HG03558 (cell line): Measurements from ENCODE around the gene ANTXR1.

Experiments
- ATAC-seq: cut with Tn5 transposase; IDR thresholded peaks from one replicate; pipeline ENCODE4 v1.9.1; 2021; ENCODE audit warnings: moderate number of reproducible peaks; ENCODE audit not compliant: unreplicated experiment; ENCODE audit errors: extremely low read depth

ANTXR1 gene

GRCh38 chr2:69089998-69090397, 77.0 kb downstream of the ANTXR1 start:
- ATAC-seq: no peak

GRCh38 chr2:69090820-69091219, 77.8 kb downstream of the ANTXR1 start:
- ATAC-seq: no peak

- ATAC-seq: no peak
These were observed 79.9 kb downstream of the ANTXR1 start for GRCh38 chr2:69092857-69093256.

- ATAC-seq: no peak
These were observed 82.3 kb downstream of the ANTXR1 start for GRCh38 chr2:69095305-69095704.

GRCh38 chr2:69096326-69097095, 83.5 kb downstream of the ANTXR1 start:
- ATAC-seq: no peak

- no peak for ATAC-seq
These were observed 84.2 kb downstream of the ANTXR1 start for GRCh38 chr2:69097148-69097610.

GRCh38 chr2:69097891-69098655, 85.1 kb downstream of the ANTXR1 start:
- ATAC-seq: no peak

GRCh38 chr2:69099541-69099940, 86.6 kb downstream of the ANTXR1 start:
- ATAC-seq: no peak

GRCh38 chr2:69100220-69100723, 87.3 kb downstream of the ANTXR1 start:
- ATAC-seq: no peak

GRCh38 chr2:69102041-69102593, 89.1 kb downstream of the ANTXR1 start:
- ATAC-seq: no peak

GRCh38 chr2:69103419-69103818, 90.4 kb downstream of the ANTXR1 start:
- no peak for ATAC-seq

GRCh38 chr2:69104261-69104660, 91.3 kb downstream of the ANTXR1 start:
- ATAC-seq: no peak

- ATAC-seq: no peak
These were observed 96.3 kb downstream of the ANTXR1 start for GRCh38 chr2:69109255-69109654.

- ATAC-seq: no peak
These were observed 98.1 kb downstream of the ANTXR1 start for GRCh38 chr2:69111076-69111475.

GRCh38 chr2:69113627-69114026, 100.6 kb downstream of the ANTXR1 start:
- no peak for ATAC-seq

GRCh38 chr2:69114534-69114933, 101.6 kb downstream of the ANTXR1 start:
- no peak for ATAC-seq

- no peak for ATAC-seq
These were observed 103.5 kb downstream of the ANTXR1 start for GRCh38 chr2:69116438-69116837.

- no peak for ATAC-seq
These were observed 105.6 kb downstream of the ANTXR1 start for GRCh38 chr2:69118609-69119008.

- no peak for ATAC-seq
These were observed 106.3 kb downstream of the ANTXR1 start for GRCh38 chr2:69119104-69119894.

- ATAC-seq: no peak
These were observed 109.3 kb downstream of the ANTXR1 start for GRCh38 chr2:69122271-69122670.
